ENCODE data around the gene LCE3C. TPM values are rescaled to one million over a fixed set of nuclear protein-coding genes. Genes with fewer than 3 reads are reported as not detected.
"Not testable (repeated sequence)": the region's sequence is repeated elsewhere in the genome, so short reads cannot be mapped to it uniquely, and the experiment has no call there.

The LCE3C gene
- polyA plus RNA-seq (2013, experiment 1 of 2; ENCODE audit: insufficient read length): not detected
- not detected for polyA plus RNA-seq (2013, experiment 2 of 2; ENCODE audit: insufficient read length)

- DNase-seq: no peak
These were observed at the start of gene LCE3C for GRCh38 chr1:152599934-152600333. Gene LCE3C (plus strand): TSS chr1:152600234. CDS start chr1:152600732, 498 bp downstream.

GRCh38 chr1:152565115-152565514 lies 34.9 kb upstream of the LCE3C start:
- DNase-seq: no peak

GRCh38 chr1:152565535-152566215 lies 34.4 kb upstream of the LCE3C start:
- DNase-seq: no peak

- DNase-seq: no peak
These were observed 33.4 kb upstream of the LCE3C start, which contains the start of gene LCE3E for GRCh38 chr1:152566681-152567080. Gene LCE3E (minus strand): TSS chr1:152566780. CDS start chr1:152566208, 572 bp downstream.

GRCh38 chr1:152577168-152577567 lies 22.9 kb upstream of the LCE3C start:
- DNase-seq: no peak

- DNase-seq: not testable (repeated sequence)
These were observed 20.5 kb upstream of the LCE3C start for GRCh38 chr1:152579526-152579925.

GRCh38 chr1:152580433-152580832 lies 19.6 kb upstream of the LCE3C start, which contains the start of gene LCE3D:
Gene LCE3D (minus strand): TSS chr1:152580516. CDS start chr1:152579936, 580 bp downstream.
- DNase-seq: no peak

- no peak for DNase-seq
These were observed 17.4 kb upstream of the LCE3C start for GRCh38 chr1:152582647-152583046.

GRCh38 chr1:152585586-152585985 lies 14.4 kb upstream of the LCE3C start:
- DNase-seq: no peak

GRCh38 chr1:152596986-152597385 lies 3.0 kb upstream of the LCE3C start:
- no peak for DNase-seq

GRCh38 chr1:152613511-152613910 lies 13.5 kb downstream of the LCE3C start, which contains the start of gene LCE3B:
Gene LCE3B (plus strand): TSS chr1:152613811. CDS start chr1:152613811, 0 bp downstream.
- no peak for DNase-seq

- no peak for DNase-seq
These were observed 22.0 kb downstream of the LCE3C start for GRCh38 chr1:152621993-152622392.

- DNase-seq: no peak
These were observed 22.8 kb downstream of the LCE3C start, which contains the start of gene LCE3A for GRCh38 chr1:152622803-152623202. Gene LCE3A (minus strand): TSS chr1:152623103. CDS start chr1:152623103, 0 bp downstream.

GRCh38 chr1:152623203-152623844 lies 23.3 kb downstream of the LCE3C start:
- no peak for DNase-seq

GRCh38 chr1:152626744-152627143 lies 26.7 kb downstream of the LCE3C start:
- no peak for DNase-seq

- DNase-seq: no peak
These were observed 30.6 kb downstream of the LCE3C start for GRCh38 chr1:152630596-152630995.

GRCh38 chr1:152640351-152640750 lies 40.3 kb downstream of the LCE3C start:
- DNase-seq: no peak

- no peak for DNase-seq
These were observed 43.9 kb downstream of the LCE3C start for GRCh38 chr1:152643945-152644344.

- DNase-seq: no peak
These were observed 45.1 kb downstream of the LCE3C start for GRCh38 chr1:152645146-152645545.

GRCh38 chr1:152646656-152647055 lies 46.6 kb downstream of the LCE3C start:
- no peak for DNase-seq
